SIG-M5 treated with dmso at 0.1 percent for 504 hours (cell line): Measurements from ENCODE around the gene ANKRD16.
"Not testable (repeated sequence)": the region's sequence is repeated elsewhere in the genome, so short reads cannot be mapped to it uniquely, and the experiment has no call there.

Source experiments
- DNase-seq: peaks from one replicate; lab custom pipeline; 2025; ENCODE audit not compliant: unreplicated experiment; lab: John Stamatoyannopoulos, UW

Gene ANKRD16

DNA sequence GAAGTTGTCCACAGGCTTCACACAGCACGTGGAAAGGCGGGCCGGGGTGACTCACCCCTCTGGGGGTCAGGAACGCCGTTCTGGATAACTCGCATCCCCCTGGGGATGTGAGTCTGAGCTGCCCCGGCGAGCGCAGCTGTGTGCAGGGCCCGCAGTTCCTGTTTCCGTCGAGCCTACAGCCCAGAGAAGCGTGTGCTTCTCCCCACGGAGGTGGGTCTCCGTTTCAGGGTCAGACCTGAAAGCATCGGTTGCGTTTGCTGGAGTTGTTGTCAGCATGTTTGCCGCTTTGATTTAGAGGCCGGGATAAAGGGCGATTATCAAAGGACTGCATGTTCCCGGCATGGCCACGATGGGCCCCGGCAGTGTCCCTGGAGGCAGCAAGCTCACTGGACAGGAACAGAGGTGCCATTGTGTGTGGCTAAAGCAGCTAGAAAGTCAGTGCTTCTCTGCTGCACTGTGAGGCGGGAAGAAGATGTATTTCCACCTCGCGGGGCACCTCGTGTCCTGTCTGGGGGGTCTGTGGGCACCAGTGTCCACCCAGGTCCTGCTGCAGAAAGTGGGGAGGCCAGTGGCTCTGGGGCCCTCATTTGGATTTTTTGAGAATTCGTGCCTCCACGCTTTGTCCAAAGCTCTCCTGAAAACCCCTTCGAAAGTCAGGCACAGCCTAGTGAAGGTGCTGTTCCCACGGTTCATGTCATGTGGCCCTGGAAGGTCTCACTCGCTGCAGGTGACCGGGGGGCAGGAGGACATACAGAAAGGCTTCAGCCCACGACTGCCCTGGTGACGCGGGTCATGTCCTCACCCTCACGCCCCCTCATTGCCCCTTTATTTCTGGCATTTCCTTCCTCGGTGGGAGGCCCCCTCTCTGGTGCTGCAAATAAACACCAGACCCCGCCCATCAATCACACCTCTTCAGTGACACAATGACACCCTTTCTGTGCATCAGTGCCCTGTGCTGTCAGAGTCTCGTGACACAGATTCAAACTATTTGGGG lies 49.1 kb downstream of the ANKRD16 start:
- no peak for DNase-seq

DNA sequence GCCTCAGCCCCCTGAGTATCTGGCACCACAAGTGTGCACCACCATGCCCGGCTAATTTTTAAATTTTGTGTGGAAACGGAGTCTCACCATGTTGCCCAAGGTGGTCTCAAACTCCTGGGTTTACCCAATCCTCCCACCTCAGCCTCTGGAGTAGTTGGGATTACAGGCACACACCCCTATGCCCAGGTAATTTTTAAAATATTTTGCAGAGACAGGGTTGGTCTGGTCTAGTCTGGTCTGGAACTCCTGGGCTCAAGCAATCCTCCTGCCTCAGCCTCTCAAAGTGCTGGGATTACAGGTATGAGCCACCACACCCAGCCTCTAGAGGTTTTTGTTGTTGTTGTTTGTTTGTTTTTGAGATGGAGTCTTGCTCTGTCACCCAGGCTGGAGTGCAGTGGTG lies 53.5 kb downstream of the ANKRD16 start:
- DNase-seq, result not testable (repeated sequence)

DNA sequence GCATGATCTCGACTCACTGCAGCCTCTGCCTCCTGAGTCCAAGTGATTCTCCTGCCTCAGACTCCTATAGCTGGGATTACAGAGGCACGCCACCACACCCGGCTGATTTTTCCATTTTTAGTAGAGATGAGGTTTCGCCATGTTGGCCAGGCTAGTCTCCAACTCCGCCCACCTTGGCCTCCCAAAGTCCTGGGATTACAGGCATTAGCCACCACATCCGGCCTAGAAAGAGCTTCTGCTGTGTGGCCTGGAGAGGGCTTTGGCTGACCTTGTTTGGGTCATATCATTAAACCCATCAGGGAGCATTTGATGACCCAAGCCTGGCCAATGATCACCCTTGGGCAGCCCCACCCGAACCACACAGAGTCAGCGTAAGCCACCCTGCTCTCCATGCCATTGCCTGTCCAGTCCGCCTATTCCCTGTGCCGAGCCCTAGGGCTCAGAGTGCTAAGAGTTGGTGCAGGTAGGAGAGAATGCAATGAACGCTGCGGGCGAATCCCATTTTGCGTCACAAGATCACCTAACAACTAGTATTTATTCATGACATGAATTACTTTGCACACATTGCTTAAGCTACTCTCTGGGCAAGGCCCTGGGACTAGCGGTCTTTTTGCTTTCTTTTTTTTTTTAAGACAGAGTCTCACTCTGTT lies 54.1 kb downstream of the ANKRD16 start:
- no peak for DNase-seq

DNA sequence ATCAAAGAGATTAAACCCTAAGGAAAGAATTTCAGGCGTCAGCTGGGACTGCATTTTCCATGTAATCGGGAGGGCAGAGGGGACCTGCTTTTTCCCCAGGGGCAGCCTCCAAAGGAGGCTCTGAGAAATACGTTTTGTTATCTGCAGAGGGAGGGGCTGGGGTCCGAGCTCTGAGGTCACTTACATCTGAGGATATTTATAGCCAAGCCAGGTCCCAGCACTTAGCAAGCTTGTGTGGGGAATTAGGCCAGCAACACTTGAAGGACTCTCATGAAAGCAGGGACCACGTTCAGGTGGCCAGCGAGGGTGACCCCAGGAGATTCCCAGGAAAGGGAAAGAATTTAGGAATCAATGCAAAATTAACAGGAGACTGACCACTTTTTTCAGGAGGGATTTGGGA lies 55.9 kb downstream of the ANKRD16 start:
- DNase-seq, result no peak

DNA sequence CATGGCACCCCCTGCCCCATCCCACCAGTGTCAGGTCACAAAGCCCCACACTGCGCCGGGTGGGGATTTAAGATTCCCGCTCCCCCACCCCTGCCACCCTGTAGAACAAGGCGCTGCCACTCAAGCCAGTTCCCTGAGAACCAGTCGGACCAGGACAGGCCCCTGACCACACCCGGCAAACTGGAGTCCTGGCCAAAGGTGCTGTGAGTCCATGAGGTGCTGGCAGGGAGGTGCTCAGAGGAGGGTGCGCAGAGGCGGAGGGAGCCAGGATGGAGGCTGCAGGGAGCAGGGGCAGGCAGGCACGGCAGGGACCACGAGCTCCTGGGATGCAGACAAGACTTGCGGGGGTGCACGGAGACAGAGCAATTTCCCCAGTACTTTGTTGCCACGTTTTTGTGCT lies 56.7 kb downstream of the ANKRD16 start:
- DNase-seq, result no peak

DNA sequence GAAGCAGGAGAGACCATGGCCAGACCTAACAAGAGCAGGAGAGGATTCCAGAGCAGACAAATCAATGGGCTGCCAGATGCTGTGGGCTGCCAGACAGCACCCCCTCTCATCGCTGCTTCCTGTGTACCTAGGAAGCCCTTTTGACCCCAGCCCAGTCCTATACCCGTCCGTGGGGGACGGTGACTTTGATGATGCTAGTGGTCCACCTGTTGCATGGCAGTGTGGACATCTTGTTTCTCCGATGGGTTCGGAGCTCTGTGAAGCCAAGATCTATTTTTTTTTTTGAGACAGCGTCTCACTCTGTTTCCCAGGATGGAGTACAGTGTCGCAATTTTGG lies 58.3 kb downstream of the ANKRD16 start:
- no peak for DNase-seq

DNA sequence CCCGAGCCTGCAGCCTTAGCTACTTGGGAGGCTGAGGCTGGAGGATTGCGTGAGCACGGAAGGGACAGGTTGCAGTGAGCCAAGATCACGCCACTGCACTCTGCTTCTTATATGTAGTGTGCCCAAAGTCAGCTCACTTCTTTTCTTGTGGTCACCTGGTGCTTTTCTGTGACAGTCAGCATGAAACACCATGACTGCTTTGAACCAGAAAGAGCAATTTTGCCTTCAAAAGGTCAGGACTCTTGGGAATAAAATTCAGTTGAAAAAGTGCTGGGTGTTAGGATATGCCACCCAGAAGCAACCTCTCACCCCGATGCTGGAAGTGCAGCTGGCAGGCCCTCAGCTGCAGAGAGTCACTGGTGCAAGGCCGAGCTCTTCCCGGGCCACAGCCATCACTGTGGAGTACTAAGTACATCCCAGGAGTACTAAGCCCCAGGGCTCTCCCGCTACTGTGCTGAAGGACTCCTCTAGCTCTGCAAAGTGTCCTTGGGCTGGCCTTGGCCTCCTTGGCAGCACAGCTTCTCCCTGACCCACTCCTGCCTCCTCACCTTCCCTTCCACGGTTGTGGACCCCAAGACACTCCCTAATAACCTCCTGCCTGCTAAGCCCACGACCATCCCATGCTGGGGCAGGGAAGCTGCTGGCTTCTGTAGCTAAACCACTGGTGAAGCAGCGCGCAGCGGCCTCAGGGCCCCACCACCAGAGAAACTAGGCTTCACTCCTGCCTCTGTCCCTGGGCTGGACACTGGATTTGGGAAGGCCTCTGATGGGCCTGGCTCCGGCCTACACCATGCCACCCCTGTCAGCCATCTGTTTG lies 58.9 kb downstream of the ANKRD16 start:
- DNase-seq, result no peak

DNA sequence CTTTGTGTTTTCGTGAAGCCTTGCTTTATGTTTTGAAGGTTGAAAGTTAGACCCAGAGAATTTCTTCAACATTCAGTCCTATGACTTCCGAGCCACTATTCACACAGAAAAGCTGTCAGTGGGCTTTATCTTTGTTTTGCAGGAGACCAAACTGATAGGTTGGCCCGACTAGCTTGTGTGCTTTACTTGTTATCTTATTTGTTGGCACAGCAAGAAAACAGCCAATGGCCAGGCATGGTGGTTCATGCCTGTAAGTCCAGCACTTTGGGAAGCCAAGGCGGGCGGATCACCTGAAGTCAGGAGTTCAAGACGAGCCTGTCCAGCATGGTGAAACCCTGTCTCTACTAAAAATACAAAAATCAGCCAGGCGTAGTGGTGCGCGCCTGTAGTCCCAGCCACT lies 60.4 kb downstream of the ANKRD16 start:
- DNase-seq, result no peak

DNA sequence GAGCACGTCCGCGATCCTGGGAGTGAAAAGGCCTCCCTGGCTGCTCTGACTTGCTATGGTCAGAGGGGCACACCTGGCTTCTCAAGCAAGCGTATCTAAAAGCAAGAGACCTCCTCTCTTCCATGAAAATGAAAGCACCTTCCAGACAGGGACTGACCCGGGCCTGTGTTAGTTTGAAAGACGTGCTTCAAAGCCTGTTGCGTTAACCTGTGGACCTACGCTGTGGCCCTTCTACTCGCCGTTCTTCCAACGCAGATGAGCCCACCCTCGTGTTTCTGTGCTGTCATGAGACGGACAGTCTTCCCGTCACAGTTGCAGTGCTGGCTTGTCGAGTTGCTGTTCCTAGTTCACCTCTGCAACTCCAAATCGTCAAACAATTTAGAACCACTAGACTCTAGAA lies 61.0 kb downstream of the ANKRD16 start:
- no peak for DNase-seq

DNA sequence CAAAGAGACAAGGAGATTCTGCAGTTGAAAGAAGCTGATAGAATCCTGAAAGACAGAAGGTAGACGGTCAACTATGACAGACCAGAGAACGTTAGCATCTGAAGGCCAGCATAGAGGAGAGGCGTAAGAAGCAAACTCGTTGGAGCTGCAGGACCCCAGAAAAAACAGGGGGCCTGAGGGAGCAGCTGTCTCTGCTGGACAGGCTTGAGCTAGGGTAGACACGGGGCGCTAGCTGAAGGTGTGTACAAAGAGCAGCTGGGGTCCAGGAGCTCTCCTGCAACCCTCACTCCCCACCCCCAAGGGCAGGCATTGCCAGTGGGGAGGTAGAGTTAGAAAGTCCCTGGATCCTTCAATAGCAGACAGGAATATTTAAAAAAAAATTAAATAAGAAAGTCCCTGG lies 61.9 kb downstream of the ANKRD16 start:
- DNase-seq, result no peak

DNA sequence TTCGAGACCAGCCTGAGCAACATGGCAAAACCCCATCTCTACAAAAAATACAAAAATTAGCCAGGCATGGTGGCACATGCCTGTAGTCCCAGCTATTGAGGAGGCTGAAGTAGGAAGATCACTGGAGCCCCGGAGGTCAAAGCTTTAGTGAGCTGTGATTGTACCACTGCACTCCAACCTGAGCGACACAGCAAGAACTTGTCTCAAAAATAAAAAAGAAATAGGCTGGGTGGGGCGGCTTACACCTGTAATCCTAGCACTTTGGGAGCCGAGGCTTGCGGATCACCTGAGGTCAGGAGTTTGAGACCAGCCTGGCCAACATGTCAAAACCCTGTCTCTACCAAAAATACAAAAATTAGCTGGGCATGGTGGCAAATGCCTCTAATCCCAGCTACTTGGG lies 63.2 kb downstream of the ANKRD16 start:
- DNase-seq, result not testable (repeated sequence)

DNA sequence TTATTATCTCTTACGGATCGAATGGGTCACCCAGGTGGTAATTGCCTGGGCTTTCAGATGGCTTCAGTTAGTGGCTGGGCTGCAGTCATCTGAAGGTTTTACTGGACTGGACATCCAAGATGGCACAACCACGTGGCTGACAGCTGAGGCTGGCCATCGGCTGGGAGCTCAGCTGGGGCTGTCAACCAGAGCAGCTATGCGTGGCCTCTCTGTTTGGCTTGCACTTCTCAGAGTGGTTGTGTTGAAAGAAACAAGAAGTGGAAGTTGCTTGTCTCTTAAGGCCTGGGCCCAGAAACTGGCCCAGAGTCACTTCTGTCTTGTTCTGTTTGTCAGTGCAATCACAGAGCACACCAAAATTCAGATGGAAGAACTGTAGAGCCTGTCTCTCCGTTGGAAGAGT lies 70.8 kb downstream of the ANKRD16 start:
- DNase-seq, result no peak

DNA sequence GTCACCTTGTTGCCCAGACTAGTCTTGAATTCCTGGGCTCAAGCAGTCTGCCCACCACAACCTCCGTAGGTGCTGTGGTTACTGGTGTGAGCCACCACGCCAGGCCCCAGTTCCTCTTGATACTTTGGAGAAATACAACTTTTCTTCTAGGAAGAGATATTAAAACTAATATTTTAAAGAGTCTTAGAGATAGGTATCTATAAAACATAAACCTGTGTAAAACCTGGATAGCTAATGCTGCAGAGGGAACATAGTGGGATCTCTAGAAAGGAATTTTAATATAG lies 71.7 kb downstream of the ANKRD16 start:
- no peak for DNase-seq

DNA sequence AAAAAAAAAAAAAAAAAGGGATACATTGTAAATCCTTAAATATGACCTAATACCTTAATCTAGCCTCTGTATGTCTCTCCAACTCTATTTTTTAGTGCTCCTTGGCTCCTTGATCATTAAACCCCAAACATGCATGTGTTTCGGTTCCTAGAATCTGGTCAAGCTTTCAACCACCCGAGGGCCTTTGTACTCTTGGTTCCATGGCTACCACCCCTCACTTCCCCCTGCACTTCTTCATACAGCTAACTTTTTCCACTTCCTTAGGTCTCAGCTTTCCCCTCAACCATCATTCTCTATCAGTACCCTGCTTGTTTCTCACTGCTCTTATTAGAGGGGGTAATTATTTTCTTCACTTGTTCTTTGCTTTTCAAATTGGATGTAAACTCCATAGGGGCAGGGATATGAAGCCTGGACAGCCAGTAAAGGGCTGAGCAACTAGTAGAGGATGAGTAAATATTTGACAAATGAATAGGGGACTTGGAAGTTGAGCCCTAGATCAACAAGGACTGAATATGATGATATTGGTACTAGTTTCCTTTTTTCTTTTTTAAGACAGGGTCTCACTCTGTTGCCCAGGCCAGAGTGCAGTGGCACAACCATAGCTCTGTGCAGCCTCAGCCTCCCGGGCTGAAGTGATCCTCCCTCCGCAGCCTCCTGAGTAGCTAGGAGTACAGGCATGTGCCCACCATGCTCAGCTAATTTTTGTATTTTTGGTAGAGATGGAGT lies 72.2 kb downstream of the ANKRD16 start:
- DNase-seq, result peak; percentile 13

DNA sequence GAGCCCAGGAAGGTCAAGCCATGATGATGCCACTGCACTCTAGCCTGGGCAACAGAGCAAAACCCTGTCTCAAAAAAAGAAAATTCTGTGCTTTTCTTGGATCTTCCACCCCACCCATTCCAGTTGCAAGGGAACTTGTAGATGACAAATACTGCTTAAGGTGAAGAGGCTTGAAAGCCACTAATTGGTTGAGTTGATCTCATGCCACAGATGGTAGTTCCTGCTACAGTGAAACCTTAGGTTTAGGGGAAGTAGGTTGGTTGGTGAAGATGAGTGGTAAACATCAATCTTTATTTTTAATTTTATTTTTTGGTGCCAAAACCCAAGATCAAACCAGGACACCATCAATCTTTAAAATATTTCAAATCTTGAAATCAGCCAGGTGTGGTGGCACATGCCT lies 73.5 kb downstream of the ANKRD16 start:
- peak; percentile 19 for DNase-seq

DNA sequence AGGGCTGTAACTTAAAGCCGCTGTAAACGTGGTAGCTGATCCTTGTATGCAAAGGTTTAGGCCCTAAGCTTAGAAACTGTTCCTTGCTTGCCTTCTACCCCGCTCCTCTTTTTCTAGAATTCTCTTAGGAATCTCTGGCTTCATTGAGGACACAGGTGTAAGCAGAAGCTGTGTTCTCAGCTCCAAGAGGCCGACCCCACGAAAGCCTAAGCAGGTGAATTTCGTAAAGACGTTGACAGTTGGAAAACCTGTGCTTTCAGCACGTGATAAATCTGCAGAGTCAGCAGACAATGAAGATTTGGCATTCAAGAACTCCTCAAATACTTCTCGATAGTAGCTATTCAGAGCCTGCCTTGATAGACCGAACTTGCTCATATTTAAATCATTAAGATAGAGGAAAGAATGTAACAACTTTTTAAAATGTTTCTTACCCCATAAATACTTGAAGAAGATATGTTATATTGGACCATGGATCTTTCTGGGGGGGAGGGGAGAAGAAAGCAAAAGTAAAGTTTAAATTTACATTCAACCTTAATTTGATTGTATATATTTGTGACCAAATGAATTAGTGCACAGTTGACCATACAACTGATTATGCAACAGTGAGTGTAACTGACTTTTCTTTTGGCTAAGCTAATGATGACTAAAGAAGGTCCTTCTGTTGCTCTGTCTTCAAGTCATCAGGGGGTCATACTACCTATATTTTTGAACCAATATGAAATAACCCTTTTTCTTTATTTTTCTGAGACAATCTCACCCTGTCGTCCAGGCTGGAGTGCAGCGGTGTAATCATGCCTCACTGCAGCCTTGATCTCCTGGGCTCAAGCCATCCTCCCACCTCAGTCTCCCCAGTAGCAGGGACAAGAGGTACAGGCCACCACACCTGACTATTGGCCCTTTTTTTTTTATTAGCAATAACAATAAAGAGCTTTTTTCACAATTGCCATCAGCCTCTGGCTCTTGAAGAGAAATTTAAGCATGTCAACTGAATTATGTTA lies 75.3 kb downstream of the ANKRD16 start:
- peak; percentile 39 for DNase-seq

DNA sequence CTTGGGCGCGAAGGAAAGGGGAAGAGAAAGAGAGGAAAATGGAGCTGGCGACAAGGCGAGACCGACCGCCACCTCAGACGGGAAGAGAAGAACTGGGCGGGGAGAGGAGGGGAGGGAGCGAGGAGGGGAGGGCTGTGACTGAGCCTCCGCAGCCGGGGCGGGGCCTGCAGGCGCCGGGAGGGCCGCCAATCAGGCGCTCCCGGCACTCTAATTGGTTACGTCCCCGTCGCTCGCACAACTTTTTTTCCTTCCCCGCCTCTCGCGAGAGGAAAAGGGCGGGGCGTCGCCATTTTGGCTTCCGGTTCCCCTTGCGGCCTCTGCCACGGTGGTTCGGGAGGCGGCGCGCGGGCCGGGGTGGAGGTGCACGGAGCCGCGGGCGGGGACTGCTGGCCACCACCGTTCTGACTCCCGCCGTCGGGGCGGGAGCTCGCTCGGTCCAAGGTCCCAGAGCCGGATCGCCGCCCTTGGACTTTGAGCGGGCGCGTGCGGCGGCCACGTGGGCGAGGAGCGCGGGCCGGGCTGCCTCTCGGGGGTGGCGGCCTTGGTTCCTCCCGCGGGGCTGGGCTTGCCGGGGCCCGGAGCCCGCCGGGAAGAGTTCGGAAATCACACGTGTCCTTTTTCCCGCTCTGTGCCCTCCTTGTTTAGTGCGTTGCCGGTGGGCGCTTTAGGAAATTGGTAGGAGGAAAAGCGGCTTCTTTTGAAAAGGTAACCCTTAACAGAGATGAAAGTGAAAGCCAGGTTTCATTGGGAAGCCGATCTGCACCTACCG lies 76.2 kb downstream of the ANKRD16 start, which contains the start of gene GDI2:
TSS of gene GDI2 (minus strand) at position 94 of the 769 bp plus-strand sequence. CDS start 176 bp downstream, outside the sequence.
- peak; percentile 94 for DNase-seq

DNA sequence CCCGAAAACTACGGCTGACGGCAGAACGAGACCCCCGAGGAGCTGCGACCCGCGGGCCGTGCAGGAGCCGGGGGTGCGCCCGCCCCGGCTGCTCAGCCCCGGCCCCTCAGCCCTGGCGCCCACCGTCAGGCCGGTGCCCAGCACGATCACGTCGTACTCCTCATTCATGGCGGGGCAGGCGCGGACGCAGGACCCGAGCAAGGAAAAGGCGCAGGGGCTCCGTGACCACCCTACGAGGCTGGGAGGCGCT lies 76.7 kb downstream of the ANKRD16 start:
- DNase-seq, result no peak
